ENCODE data around the gene FADS3. TPM values are rescaled to one million over a fixed set of nuclear protein-coding genes. Genes with fewer than 3 reads are reported as not detected.

Gene FADS3
- total and polyA plus RNA-seq, 2 donors (not counting 1 experiment from before 2014, with no cell fraction given): 79.9 to 224 TPM

GRCh38 chr11:61907282-61907681 is 15.9 kb upstream of the FADS3 start:
- Histone ChIP-seq H3K4me1 (ENCODE audit: control insufficient read depth, extremely low read depth, insufficient read depth, low read length) (no peaks in the 10 kb centered on the region), H2AFZ (ENCODE audit: low read length) (no peak overlapping the region), H3K4me3 (replicated peaks in 1 of 4; ENCODE audit: control extremely low read depth in 1 of 4, insufficient read depth in 1 of 4, low read depth in 3 of 4, low read length in 4 of 4) (no peak overlapping the region), H3K27me3 (ENCODE audit: control insufficient read depth, insufficient read depth, low read length) (no peaks in the 10 kb centered on the region), H3K9me3 (ENCODE audit: control insufficient read depth, insufficient read depth, low read depth, low read length) (no peaks in the 10 kb centered on the region), H3K4me2 (ENCODE audit: extremely low read depth, insufficient read depth, low read length) (no peak overlapping the region), H3K79me2 (ENCODE audit: control insufficient read depth, insufficient read depth, low read length) (no peaks in the 10 kb centered on the region), H4K20me1 (ENCODE audit: control insufficient read depth, extremely low read depth, insufficient read depth, low read length) (no peaks in the 10 kb centered on the region), H3K36me3 (ENCODE audit: control insufficient read depth, insufficient read depth, low read length) (peaks cover 3% of the 10 kb centered on the region), H3K9ac (ENCODE audit: insufficient read depth, low read length) (no peak overlapping the region), H3K27ac (ENCODE audit: insufficient read depth, low read length) (no peak overlapping the region)
- DNase-seq (ENCODE audit: low read depth in 2 of 2): no peak
- TF ChIP-seq EZH2 (IDR thresholded peaks at IDR 0.05; ENCODE audit: low read length, missing control alignments): no peak
- no peak for TF ChIP-seq CTCF (conservative IDR thresholded peaks at IDR 0.05 in 1 of 2, IDR thresholded peaks at IDR 0.05 in 1 of 2; ENCODE audit: low read depth in 1 of 2, low read length in 2 of 2)

- H2AFZ ChIP-seq (ENCODE audit: low read length): no peak overlapping the region
- H3K36me3 ChIP-seq (ENCODE audit: control insufficient read depth, insufficient read depth, low read length): peaks cover 3% of the 10 kb centered on the region
- H3K9ac ChIP-seq (ENCODE audit: insufficient read depth, low read length): no peak overlapping the region
- no peak overlapping the region for H3K27ac ChIP-seq (ENCODE audit: insufficient read depth, low read length)
- H3K4me2 ChIP-seq (ENCODE audit: extremely low read depth, insufficient read depth, low read length): no peak overlapping the region
- H3K4me3 ChIP-seq (replicated peaks in 1 of 4; ENCODE audit: control extremely low read depth in 1 of 4, insufficient read depth in 1 of 4, low read depth in 3 of 4, low read length in 4 of 4): no peak overlapping the region
- no peaks in the 10 kb centered on the region for H3K4me1 ChIP-seq (ENCODE audit: control insufficient read depth, extremely low read depth, insufficient read depth, low read length)
- DNase-seq (ENCODE audit: low read depth in 2 of 2): no peak
- no peaks in the 10 kb centered on the region for H3K27me3 ChIP-seq (ENCODE audit: control insufficient read depth, insufficient read depth, low read length)
- no peaks in the 10 kb centered on the region for H3K79me2 ChIP-seq (ENCODE audit: control insufficient read depth, insufficient read depth, low read length)
- TF ChIP-seq EZH2 (IDR thresholded peaks at IDR 0.05; ENCODE audit: low read length, missing control alignments) (no peak), CTCF (conservative IDR thresholded peaks at IDR 0.05 in 1 of 2, IDR thresholded peaks at IDR 0.05 in 1 of 2; ENCODE audit: low read depth in 1 of 2, low read length in 2 of 2) (no peak)
- H3K9me3 ChIP-seq (ENCODE audit: control insufficient read depth, insufficient read depth, low read depth, low read length): no peaks in the 10 kb centered on the region
- no peaks in the 10 kb centered on the region for H4K20me1 ChIP-seq (ENCODE audit: control insufficient read depth, extremely low read depth, insufficient read depth, low read length)
Measured at GRCh38 chr11:61906522-61906909, 15.2 kb upstream of the FADS3 start.

- TF ChIP-seq CTCF (conservative IDR thresholded peaks at IDR 0.05 in 1 of 2, IDR thresholded peaks at IDR 0.05 in 1 of 2; ENCODE audit: low read depth in 1 of 2, low read length in 2 of 2) (no peak), EZH2 (IDR thresholded peaks at IDR 0.05; ENCODE audit: low read length, missing control alignments) (no peak)
- Histone ChIP-seq H4K20me1 (ENCODE audit: control insufficient read depth, extremely low read depth, insufficient read depth, low read length) (no peaks in the 10 kb centered on the region), H3K36me3 (ENCODE audit: control insufficient read depth, insufficient read depth, low read length) (peaks cover 3% of the 10 kb centered on the region), H3K4me1 (ENCODE audit: control insufficient read depth, extremely low read depth, insufficient read depth, low read length) (no peaks in the 10 kb centered on the region), H3K9ac (ENCODE audit: insufficient read depth, low read length) (no peak overlapping the region), H3K27ac (ENCODE audit: insufficient read depth, low read length) (no peak overlapping the region), H2AFZ (ENCODE audit: low read length) (no peak overlapping the region), H3K4me2 (ENCODE audit: extremely low read depth, insufficient read depth, low read length) (no peak overlapping the region), H3K9me3 (ENCODE audit: control insufficient read depth, insufficient read depth, low read depth, low read length) (no peaks in the 10 kb centered on the region), H3K4me3 (replicated peaks in 1 of 4; ENCODE audit: control extremely low read depth in 1 of 4, insufficient read depth in 1 of 4, low read depth in 3 of 4, low read length in 4 of 4) (no peak overlapping the region), H3K27me3 (ENCODE audit: control insufficient read depth, insufficient read depth, low read length) (no peaks in the 10 kb centered on the region), H3K79me2 (ENCODE audit: control insufficient read depth, insufficient read depth, low read length) (no peaks in the 10 kb centered on the region)
- DNase-seq (ENCODE audit: low read depth in 2 of 2): no peak
Measured at GRCh38 chr11:61905801-61906521, 14.6 kb upstream of the FADS3 start.

Data from fibroblast of lung (primary cell).